C4-2B (cell line): Measurements from ENCODE around the gene DGKI.

Source experiments
- CTCF ChIP-seq: fragments of 450-650 bp; conservative IDR thresholded peaks from 2 replicates; pipeline ENCODE4 v1.5.1; 2017; ENCODE audit warnings: mild to moderate bottlenecking
- ZFX ChIP-seq: fragments of 450-650 bp; IDR thresholded peaks from 2 replicates; pipeline ENCODE4 v1.6.1; 2017

GRCh38 chr7:137480824-137481365, 365.9 kb downstream of the DGKI start:
- TF ChIP-seq CTCF (no peak), ZFX (no peak)
